WTC11 (cell line): Measurements from ENCODE around the gene C12orf50. TPM values are rescaled to one million over a fixed set of nuclear protein-coding genes. Genes with fewer than 3 reads are reported as not detected.

Source experiments
- ATAC-seq: fragments of 200-7000 bp; cut with Tn5 transposase; 2 replicates; pipeline ENCODE4 v1.10.0; 2021; ENCODE audit warnings: mild to moderate bottlenecking, moderate library complexity
- CTCF ChIA-PET: fragments of 300-600 bp; sonication (Branson Sonifier 250); formaldehyde crosslinking; loops from one replicate; lab custom pipeline; 2021; ENCODE audit warnings: antibody characterized with exemption; lab: Charles Lee
- POLR2A ChIA-PET: fragments of 350-600 bp; sonication (Branson Sonifier 250); formaldehyde crosslinking; loops from one replicate; lab custom pipeline; 2021; ENCODE audit warnings: antibody characterized with exemption; lab: Charles Lee
- DNase-seq: peaks from one replicate; pipeline ENCODE4 v3.0.0; 2021; ENCODE audit warnings: low spot score
- H3K27ac Mint-ChIP-seq: 2 replicates; pipeline ENCODE4 v1.8.0; 2021; ENCODE audit warnings: mixed read lengths
- H3K27me3 Mint-ChIP-seq: 2 replicates; pipeline ENCODE4 v1.8.0; 2021; ENCODE audit warnings: low read depth, mild to moderate bottlenecking, moderate library complexity, mixed read lengths
- H3K36me3 Mint-ChIP-seq: 2 replicates; pipeline ENCODE4 v1.8.0; 2021; ENCODE audit warnings: mixed read lengths
- H3K4me1 Mint-ChIP-seq: 2 replicates; pipeline ENCODE4 v1.8.0; 2022; ENCODE audit warnings: mixed read lengths
- H3K4me3 Mint-ChIP-seq: 2 replicates; pipeline ENCODE4 v1.8.0; 2021; ENCODE audit warnings: mild to moderate bottlenecking, moderate library complexity, mixed read lengths
- H3K9me3 Mint-ChIP-seq: 2 replicates; pipeline ENCODE4 v1.8.0; 2021; ENCODE audit warnings: mixed read lengths
- ATF6 ChIP-seq: sonication (generic); formaldehyde crosslinking; IDR thresholded peaks from 2 replicates; pipeline ENCODE4 v1.8.1; 2023; ENCODE audit warnings: mild to moderate bottlenecking, missing genetic modification reagents
- CREB1 ChIP-seq: sonication (generic); formaldehyde crosslinking; IDR thresholded peaks from 2 replicates; pipeline ENCODE4 v1.8.0; 2023; ENCODE audit warnings: mild to moderate bottlenecking, missing genetic modification reagents
- CREM ChIP-seq: sonication (generic); formaldehyde crosslinking; IDR thresholded peaks from 2 replicates; pipeline ENCODE4 v1.8.1; 2022; ENCODE audit warnings: mild to moderate bottlenecking, missing genetic modification reagents, moderate library complexity
- GABPB1 ChIP-seq: sonication (generic); formaldehyde crosslinking; IDR thresholded peaks from 2 replicates; pipeline ENCODE4 v1.8.1; 2023; ENCODE audit warnings: mild to moderate bottlenecking, missing genetic modification reagents
- HMGXB4 ChIP-seq: sonication (generic); formaldehyde crosslinking; IDR thresholded peaks from 2 replicates; pipeline ENCODE4 v1.8.1; 2023; ENCODE audit warnings: mild to moderate bottlenecking, moderate library complexity, missing genetic modification reagents
- IRF2 ChIP-seq: sonication (generic); formaldehyde crosslinking; IDR thresholded peaks from 2 replicates; pipeline ENCODE4 v1.8.0; 2022; ENCODE audit warnings: low read depth, missing genetic modification reagents, borderline replicate concordance
- MXD4 ChIP-seq: fragments of 250-450 bp; sonication (Bioruptor Pico); IDR thresholded peaks from 2 replicates; pipeline ENCODE4 v1.8.0; 2021; ENCODE audit warnings: mild to moderate bottlenecking, moderate library complexity, borderline replicate concordance
- NFE2L1 ChIP-seq: sonication (generic); formaldehyde crosslinking; IDR thresholded peaks from 2 replicates; pipeline ENCODE4 v1.8.1; 2023; ENCODE audit warnings: missing genetic modification reagents
- RORB ChIP-seq: fragments of 250-450 bp; sonication (Bioruptor Pico); IDR thresholded peaks from 2 replicates; pipeline ENCODE4 v1.9.0; 2021; ENCODE audit warnings: mild to moderate bottlenecking
- TEAD4 ChIP-seq: sonication (generic); formaldehyde crosslinking; IDR thresholded peaks from 2 replicates; pipeline ENCODE4 v1.8.0; 2022; ENCODE audit warnings: mild to moderate bottlenecking, missing genetic modification reagents
- TP53 ChIP-seq: sonication (generic); formaldehyde crosslinking; IDR thresholded peaks from 2 replicates; pipeline ENCODE4 v1.8.1; 2023; ENCODE audit warnings: mild to moderate bottlenecking, missing genetic modification reagents
- ZNF416 ChIP-seq: fragments of 250-450 bp; sonication (Bioruptor Pico); IDR thresholded peaks from 2 replicates; pipeline ENCODE4 v1.9.0; 2021; ENCODE audit warnings: mild to moderate bottlenecking, inconsistent platforms
- ZNF423 ChIP-seq: fragments of 250-450 bp; sonication (Bioruptor Pico); IDR thresholded peaks from 2 replicates; pipeline ENCODE4 v2.1.2; 2022; ENCODE audit warnings: mild to moderate bottlenecking, moderate library complexity
- ZNF512 ChIP-seq: sonication (generic); formaldehyde crosslinking; IDR thresholded peaks from 2 replicates; pipeline ENCODE4 v1.8.1; 2022; ENCODE audit warnings: missing genetic modification reagents, borderline replicate concordance
- ZNF671 ChIP-seq: fragments of 250-450 bp; sonication (Bioruptor Pico); IDR thresholded peaks from 2 replicates; pipeline ENCODE4 v1.8.0; 2021; ENCODE audit warnings: mild to moderate bottlenecking
- total RNA-seq: library from RNA; stranded (reverse); gene quantifications from 3 replicates; pipeline ENCODE4 v1.2.3, GENCODE V29; 2021
- TF ChIP-seq, protein P1 (sequence below): fragments of 250-450 bp; sonication (Bioruptor Pico); IDR thresholded peaks from 2 replicates; pipeline ENCODE4 v2.1.2; 2022; ENCODE audit warnings: mild to moderate bottlenecking, moderate library complexity
- TF ChIP-seq, protein P2 (sequence below): fragments of 250-450 bp; sonication (Bioruptor Pico); IDR thresholded peaks from 2 replicates; pipeline ENCODE4 v1.8.0; 2021; ENCODE audit warnings: mild to moderate bottlenecking

The C12orf50 gene
- total RNA-seq, 1 experiment from 2014 or later: not detected

GRCh38 chr12:88026196-88026595 lies 3.0 kb downstream of the C12orf50 start:
- CTCF ChIA-PET: no interaction called here
- H3K36me3 Mint-ChIP-seq: peaks cover 3% of the 10 kb centered on the region
- no peak for ATAC-seq

GRCh38 chr12:88017964-88018363 lies 11.2 kb downstream of the C12orf50 start:
- CTCF ChIA-PET: no interaction called here
- Mint-ChIP-seq H3K4me1 (no peaks in the 10 kb centered on the region), H3K9me3 (peaks cover 52% of the 10 kb centered on the region), H3K27me3 (no peaks in the 10 kb centered on the region), H3K27ac (no peak overlapping the region), H3K36me3 (peaks cover 32% of the 10 kb centered on the region), H3K4me3 (no peak overlapping the region)
- DNase-seq (no peak), ATAC-seq (no peak)
- POLR2A ChIA-PET: no interaction called here
- TF ChIP-seq ZNF416 (CRISPR knock-in tag) (no peak), ATF6 (CRISPR knock-in tag) (no peak)

More at GRCh38 chr12:88026196-88026595, 3.0 kb downstream of the C12orf50 start:
- H3K27me3 Mint-ChIP-seq: no peaks in the 10 kb centered on the region
- H3K4me1 Mint-ChIP-seq: no peaks in the 10 kb centered on the region
- POLR2A ChIA-PET: no interaction called here
- H3K9me3 Mint-ChIP-seq: peaks cover 16% of the 10 kb centered on the region
- DNase-seq: no peak
- TF ChIP-seq ZNF671 (CRISPR knock-in tag) (no peak), TP53 (CRISPR knock-in tag) (no peak)
- no peak overlapping the region for H3K27ac Mint-ChIP-seq
- no peak overlapping the region for H3K4me3 Mint-ChIP-seq

GRCh38 chr12:88015825-88016224 lies 13.4 kb downstream of the C12orf50 start:
- Mint-ChIP-seq H3K9me3 (peaks cover 45% of the 10 kb centered on the region), H3K27ac (no peak overlapping the region), H3K27me3 (no peaks in the 10 kb centered on the region), H3K36me3 (peaks cover 32% of the 10 kb centered on the region), H3K4me3 (no peak overlapping the region), H3K4me1 (no peaks in the 10 kb centered on the region)
- no peak for TF ChIP-seq GABPB1 (CRISPR knock-in tag)
- no peak for TF ChIP-seq NFE2L1 (CRISPR knock-in tag)
- TF ChIP-seq CREM (CRISPR knock-in tag): no peak
- TF ChIP-seq, protein P1, sequence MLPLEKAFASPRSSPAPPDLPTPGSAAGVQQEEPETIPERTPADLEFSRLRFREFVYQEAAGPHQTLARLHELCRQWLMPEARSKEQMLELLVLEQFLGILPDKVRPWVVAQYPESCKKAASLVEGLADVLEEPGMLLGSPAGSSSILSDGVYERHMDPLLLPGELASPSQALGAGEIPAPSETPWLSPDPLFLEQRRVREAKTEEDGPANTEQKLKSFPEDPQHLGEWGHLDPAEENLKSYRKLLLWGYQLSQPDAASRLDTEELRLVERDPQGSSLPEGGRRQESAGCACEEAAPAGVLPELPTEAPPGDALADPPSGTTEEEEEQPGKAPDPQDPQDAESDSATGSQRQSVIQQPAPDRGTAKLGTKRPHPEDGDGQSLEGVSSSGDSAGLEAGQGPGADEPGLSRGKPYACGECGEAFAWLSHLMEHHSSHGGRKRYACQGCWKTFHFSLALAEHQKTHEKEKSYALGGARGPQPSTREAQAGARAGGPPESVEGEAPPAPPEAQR: no peak
- TF ChIP-seq, protein P2, sequence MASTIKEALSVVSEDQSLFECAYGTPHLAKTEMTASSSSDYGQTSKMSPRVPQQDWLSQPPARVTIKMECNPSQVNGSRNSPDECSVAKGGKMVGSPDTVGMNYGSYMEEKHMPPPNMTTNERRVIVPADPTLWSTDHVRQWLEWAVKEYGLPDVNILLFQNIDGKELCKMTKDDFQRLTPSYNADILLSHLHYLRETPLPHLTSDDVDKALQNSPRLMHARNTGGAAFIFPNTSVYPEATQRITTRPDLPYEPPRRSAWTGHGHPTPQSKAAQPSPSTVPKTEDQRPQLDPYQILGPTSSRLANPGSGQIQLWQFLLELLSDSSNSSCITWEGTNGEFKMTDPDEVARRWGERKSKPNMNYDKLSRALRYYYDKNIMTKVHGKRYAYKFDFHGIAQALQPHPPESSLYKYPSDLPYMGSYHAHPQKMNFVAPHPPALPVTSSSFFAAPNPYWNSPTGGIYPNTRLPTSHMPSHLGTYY (CRISPR knock-in tag): no peak
- no peak for TF ChIP-seq ZNF512
- TF ChIP-seq ZNF423 (CRISPR knock-in tag): no peak
- TF ChIP-seq IRF2 (CRISPR knock-in tag): no peak
- no peak for TF ChIP-seq CREB1
- TF ChIP-seq RORB (CRISPR knock-in tag): no peak
- no peak for TF ChIP-seq MXD4 (CRISPR knock-in tag)
- no peak for TF ChIP-seq TEAD4
- no peak for TF ChIP-seq HMGXB4 (CRISPR knock-in tag)
- DNase-seq (no peak), ATAC-seq (no peak)
- POLR2A ChIA-PET: no interaction called here
- CTCF ChIA-PET: no interaction called here
